HG02852 (cell line): Measurements from ENCODE around the gene STARD13.

Experiments used
- ATAC-seq: cut with Tn5 transposase; IDR thresholded peaks from one replicate; pipeline ENCODE4 v1.9.1; 2021; ENCODE audit warnings: mild to moderate bottlenecking, moderate library complexity; ENCODE audit not compliant: unreplicated experiment

STARD13 gene

DNA sequence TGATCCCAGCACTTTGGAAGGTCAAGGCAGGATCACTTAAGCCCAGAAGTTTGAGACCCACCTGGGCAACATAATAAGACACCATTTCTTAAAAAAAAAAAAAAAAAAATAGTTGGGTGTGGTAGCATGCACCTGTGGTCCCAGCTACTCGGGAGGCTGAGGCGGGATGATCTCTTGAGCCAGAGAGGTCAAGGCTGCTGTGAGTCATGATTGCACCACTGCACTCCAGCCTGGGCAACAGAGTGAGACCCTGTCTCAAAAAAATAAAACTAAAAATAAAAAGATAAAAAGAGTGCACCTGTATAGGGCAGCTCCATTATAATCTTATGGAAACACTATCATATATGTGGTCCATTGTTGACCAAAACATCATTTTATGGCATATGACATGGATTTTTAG, 25.5 kb upstream of the STARD13 start:
- ATAC-seq = no peak

DNA sequence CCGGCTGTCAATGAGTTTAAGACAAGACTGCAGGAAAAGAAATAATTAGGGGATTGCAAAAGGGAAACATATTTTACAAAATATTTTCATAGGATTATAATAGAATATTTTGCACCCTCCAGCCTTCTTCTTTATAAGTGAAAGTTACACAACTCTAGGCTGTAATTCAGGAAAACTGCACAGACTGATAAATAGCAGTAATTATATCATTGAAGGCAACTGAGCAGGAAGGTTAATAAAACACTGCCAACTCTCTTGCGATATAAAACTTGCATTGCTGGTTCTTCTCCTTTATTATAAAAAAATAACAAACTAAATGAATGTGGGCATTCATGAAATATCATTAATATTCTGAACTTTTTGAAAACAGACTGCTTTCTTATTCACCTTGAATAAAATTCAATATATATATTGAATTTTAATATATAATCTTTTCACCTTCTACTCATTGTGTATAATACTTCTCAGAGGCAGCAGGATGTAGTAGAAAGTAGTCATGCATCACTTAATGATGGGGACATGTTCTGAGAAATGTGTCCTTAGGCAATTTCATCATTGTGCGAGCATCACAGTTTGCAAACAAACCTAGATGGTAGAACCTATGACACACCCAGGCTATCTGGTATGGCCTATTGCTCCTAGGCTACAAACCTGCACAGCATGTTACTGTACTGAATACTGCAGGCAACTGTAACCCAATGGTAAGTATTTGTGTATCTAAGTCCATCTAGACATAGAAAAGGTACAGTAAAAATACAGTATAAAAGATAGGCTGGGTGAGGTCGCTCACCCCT, 24.9 kb upstream of the STARD13 start:
- no peak for ATAC-seq

GRCh38 chr13:33308863-33309262, 23.3 kb upstream of the STARD13 start:
- no peak for ATAC-seq

DNA sequence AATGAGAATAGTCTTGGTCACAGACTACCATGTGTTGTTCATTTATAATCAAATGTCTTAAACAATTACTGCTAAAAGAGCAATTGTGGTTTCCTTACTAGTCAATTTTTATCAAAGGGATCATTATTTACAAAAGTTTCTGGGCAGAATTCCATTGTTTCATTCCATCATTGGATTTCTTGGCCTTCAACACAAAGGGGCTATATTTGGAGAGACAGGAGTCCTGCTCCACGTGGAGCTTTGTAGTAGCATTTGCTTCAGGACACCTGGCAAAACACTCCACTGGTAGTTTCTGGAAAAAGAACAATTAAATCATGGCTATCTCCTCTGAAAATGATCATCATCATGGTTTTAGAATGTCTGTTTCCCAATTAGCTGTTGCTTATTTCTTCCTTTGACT, 22.3 kb upstream of the STARD13 start:
- ATAC-seq = no peak

- ATAC-seq = no peak
These were observed 18.5 kb upstream of the STARD13 start for GRCh38 chr13:33303855-33304597.

DNA sequence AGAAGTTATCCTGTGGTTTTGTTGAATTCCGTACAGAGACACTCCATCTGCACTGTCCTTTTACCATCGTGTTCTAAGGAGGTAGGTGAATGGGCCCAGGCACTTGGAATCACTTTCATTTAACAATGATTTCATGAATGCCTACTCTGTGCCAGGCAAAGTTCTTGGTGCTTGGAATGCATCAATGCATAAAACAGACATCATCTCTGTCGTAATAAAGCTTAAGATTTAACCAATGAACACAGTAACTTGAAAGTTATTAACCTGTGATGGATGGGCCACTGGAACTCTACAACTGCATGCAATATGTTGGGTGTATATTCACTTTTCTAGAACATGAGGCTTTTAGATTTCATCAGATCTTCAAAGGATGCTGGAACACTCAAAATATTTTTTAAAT, 14.1 kb upstream of the STARD13 start:
- ATAC-seq = no peak

- ATAC-seq = no peak
These were observed 11.4 kb upstream of the STARD13 start for GRCh38 chr13:33296793-33297425.

DNA sequence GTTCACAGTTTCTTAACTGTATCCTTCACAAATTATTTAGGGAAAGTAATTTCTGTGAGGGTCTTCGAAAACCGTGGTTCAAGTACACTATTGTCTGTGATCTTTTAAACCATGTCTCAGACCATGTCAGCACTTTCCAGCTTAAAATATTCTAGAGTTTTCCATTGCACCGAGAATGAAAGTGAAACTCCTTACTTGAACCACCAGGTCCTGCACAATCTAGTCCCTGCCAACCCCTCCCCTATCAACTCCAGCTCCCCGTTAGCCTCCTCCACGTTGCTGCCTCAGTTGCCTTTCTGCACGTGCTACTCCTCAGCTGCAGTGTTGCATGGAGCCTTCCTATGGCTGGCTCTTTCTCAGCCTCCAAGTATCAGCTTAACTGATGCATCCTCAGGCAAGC, 7.2 kb upstream of the STARD13 start:
- ATAC-seq = no peak

DNA sequence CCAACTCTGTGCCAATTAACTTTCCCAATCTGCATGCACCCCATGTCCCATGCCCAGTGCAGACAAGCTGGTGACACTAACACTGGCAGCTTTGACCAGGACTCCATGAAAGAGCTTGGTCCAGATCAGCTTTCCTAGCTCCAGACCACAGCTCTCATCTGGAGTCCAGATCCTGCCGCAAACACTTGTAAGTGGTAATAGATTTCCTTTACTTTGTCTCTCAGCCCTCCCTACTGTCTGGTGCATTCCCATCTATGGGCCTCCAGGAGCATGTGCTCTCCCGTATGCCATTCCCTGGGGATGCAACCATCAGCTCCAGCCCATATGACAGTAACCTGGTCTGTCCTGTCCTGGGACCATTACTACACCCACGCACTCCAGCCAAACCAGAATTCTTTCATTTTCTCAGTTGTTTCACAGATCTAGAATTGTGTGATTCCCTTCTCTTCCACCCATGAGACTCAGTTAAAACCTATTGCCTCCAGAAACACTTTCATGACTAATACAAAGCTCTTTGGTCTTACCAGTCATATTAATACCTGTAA, 4.9 kb upstream of the STARD13 start:
- ATAC-seq = no peak

GRCh38 chr13:33289966-33290365, 4.4 kb upstream of the STARD13 start:
- no peak for ATAC-seq

- ATAC-seq = no peak
These were observed 1.8 kb upstream of the STARD13 start for GRCh38 chr13:33287142-33287882.

DNA sequence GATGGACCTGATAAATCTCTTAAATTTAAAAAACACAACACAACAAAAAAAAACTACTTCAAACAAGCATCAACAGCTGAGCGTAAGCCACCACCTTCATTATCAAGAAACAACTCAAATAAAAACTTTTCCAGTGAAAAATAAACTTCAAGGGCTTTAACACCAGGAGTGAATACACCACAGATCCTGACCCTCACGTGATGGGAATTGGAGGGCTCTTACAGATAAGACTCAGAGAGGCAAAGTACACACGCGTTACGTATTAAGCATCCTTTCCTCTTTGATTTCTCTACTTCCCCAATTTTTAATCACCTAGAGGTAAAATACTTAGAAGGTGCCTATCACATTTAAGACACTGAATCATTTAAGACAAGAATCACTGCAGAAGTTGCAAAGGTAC, 573 bp upstream of the STARD13 start:
- no peak for ATAC-seq

GRCh38 chr13:33284916-33285315, 639 bp downstream of the STARD13 start:
- peak; percentile 23 for ATAC-seq

DNA sequence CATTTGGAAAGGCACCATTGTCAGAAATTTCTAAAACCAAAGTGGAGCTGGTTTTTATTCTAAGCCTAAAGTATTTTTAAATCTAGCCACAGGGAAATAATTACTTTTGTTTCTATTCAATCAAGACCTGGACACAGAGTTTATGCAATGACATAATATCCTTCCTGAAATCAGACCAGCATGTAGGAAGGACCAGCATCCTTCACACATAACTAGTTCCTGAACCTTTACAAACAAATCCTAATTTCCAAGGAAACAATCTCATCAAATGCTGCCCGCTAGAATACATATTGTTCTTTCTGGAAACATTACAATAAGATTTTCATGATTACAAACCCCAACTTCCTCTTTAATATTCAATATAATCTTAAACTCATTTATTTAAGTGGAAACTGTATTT, 1.5 kb downstream of the STARD13 start:
- no peak for ATAC-seq

- ATAC-seq = no peak
These were observed 2.2 kb downstream of the STARD13 start for GRCh38 chr13:33283195-33283911.

GRCh38 chr13:33281951-33282595, 3.5 kb downstream of the STARD13 start:
- ATAC-seq = no peak

DNA sequence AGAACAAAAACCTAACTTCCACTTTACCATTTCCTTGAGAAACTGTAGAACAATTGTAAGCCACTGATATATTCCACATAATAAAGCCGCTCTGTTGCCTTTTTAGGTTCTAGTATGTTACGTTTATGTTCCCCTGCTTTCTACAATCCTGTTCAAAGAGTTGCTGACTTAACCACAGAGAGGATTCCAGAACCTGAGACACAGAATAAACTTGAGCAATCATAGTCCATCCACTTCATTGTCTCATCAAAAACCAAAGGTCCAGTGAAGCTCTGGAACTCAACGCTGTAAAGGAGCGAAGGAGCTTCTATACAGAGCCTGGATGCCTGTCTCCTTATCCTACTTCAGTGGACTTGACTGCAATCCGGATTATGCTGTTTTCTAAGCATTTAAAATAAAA, 4.6 kb downstream of the STARD13 start:
- no peak for ATAC-seq

- ATAC-seq = no peak
These were observed 5.2 kb downstream of the STARD13 start for GRCh38 chr13:33280279-33280905.
